ENCODE results near the gene TKFC.
A peak's percentile ranks its signal among the peaks of the same experiment; 100 is the strongest.

TKFC gene

GRCh38 chr11:61287338-61287977, 45.6 kb upstream of the TKFC start:
- no peak for TF ChIP-seq REST (IDR thresholded peaks at IDR 0.05; ENCODE audit: insufficient replicate concordance, low read depth)
- no peak for TF ChIP-seq GABPA (IDR thresholded peaks at IDR 0.05; ENCODE audit: low read depth)
- no peak for TF ChIP-seq POLR2AphosphoS5 (IDR thresholded peaks at IDR 0.05; ENCODE audit: low read depth)
- TF ChIP-seq SPI1 (IDR thresholded peaks at IDR 0.05; ENCODE audit: borderline replicate concordance, low read depth) = no peak
- no peak for TF ChIP-seq CTCF (IDR thresholded peaks at IDR 0.05; ENCODE audit: insufficient read depth, low read length)
- H3K27ac ChIP-seq (replicated peaks) = no peak overlapping the region

GRCh38 chr11:61290905-61291690, 41.9 kb upstream of the TKFC start:
- DNase-seq (ENCODE audit: low read depth in 1 of 2, low spot score in 1 of 2) = peak in 1 of 2 experiments; percentile 12
- TF ChIP-seq POLR2AphosphoS5 (IDR thresholded peaks at IDR 0.05; ENCODE audit: low read depth) (no peak), REST (IDR thresholded peaks at IDR 0.05; ENCODE audit: insufficient replicate concordance, low read depth) (no peak), CTCF (IDR thresholded peaks at IDR 0.05; ENCODE audit: insufficient read depth, low read length) (no peak), SPI1 (IDR thresholded peaks at IDR 0.05; ENCODE audit: borderline replicate concordance, low read depth) (no peak), GABPA (IDR thresholded peaks at IDR 0.05; ENCODE audit: low read depth) (no peak)
- Histone ChIP-seq H3K4me3 (replicated peaks; ENCODE audit: insufficient read depth, low read length) (no peak overlapping the region), H3K27me3 (ENCODE audit: insufficient read depth, poor library complexity, severe bottlenecking) (peaks cover 13% of the 10 kb centered on the region), H3K27ac (replicated peaks) (no peak overlapping the region)

More at GRCh38 chr11:61287338-61287977, 45.6 kb upstream of the TKFC start:
- no peaks in the 10 kb centered on the region for H3K27me3 ChIP-seq (ENCODE audit: insufficient read depth, poor library complexity, severe bottlenecking)
- no peak for DNase-seq (ENCODE audit: low read depth in 1 of 2, low spot score in 1 of 2)
- no peak overlapping the region for H3K4me3 ChIP-seq (replicated peaks; ENCODE audit: insufficient read depth, low read length)

- Histone ChIP-seq H3K4me3 (replicated peaks; ENCODE audit: insufficient read depth, low read length) (no peak overlapping the region), H3K27me3 (ENCODE audit: insufficient read depth, poor library complexity, severe bottlenecking) (peaks cover 13% of the 10 kb centered on the region), H3K27ac (replicated peaks) (no peak overlapping the region)
- TF ChIP-seq CTCF (IDR thresholded peaks at IDR 0.05; ENCODE audit: insufficient read depth, low read length) = no peak
- DNase-seq (ENCODE audit: low read depth in 1 of 2, low spot score in 1 of 2) = no peak
Observed at GRCh38 chr11:61292356-61292755, 40.7 kb upstream of the TKFC start.

Data from HL-60 (cell line).